Skeletal muscle tissue (tissue), 4 donors: ENCODE measurements around the gene BABAM2. TPM values are rescaled to one million over a fixed set of nuclear protein-coding genes. Genes with fewer than 3 reads are reported as not detected.
"Not testable (repeated sequence)": the region's sequence is repeated elsewhere in the genome, so short reads cannot be mapped to it uniquely, and the experiment has no call there.

Source experiments
- H3K27ac ChIP-seq: one replicate; pipeline ENCODE4 v1.7.0; 2013; ENCODE audit warnings: mild to moderate bottlenecking, low read depth, low read length, inconsistent platforms
- H3K27me3 ChIP-seq, 3 donors: one replicate each; pipeline ENCODE4 v1.7.0; 2013; ENCODE audit warnings: low read length in 3 of 3; ENCODE audit not compliant: control insufficient read depth in 3 of 3, insufficient read depth in 3 of 3
- H3K36me3 ChIP-seq, 3 donors: one replicate each; pipeline ENCODE4 v1.7.0; 2013; ENCODE audit warnings: low read length in 3 of 3; ENCODE audit not compliant: control insufficient read depth in 3 of 3, insufficient read depth in 3 of 3
- H3K4me1 ChIP-seq, 3 donors: one replicate each; pipeline ENCODE4 v1.7.0; 2013; ENCODE audit warnings: low read length in 3 of 3, mild to moderate bottlenecking in 3 of 3; ENCODE audit not compliant: control insufficient read depth in 3 of 3, insufficient read depth in 3 of 3
- H3K4me3 ChIP-seq, 3 donors: one replicate each; pipeline ENCODE4 v1.7.0; 2013; ENCODE audit warnings: low read length in 3 of 3
- H3K9ac ChIP-seq, 3 donors: one replicate each; pipeline ENCODE4 v1.7.0; 2013; ENCODE audit warnings: low read length in 3 of 3, mild to moderate bottlenecking in 3 of 3, moderate library complexity in 2 of 3, low read depth in 1 of 3
- H3K9me3 ChIP-seq, 3 donors: one replicate each; pipeline ENCODE4 v1.7.0; 2013; ENCODE audit warnings: low read length in 3 of 3; ENCODE audit not compliant: control insufficient read depth in 3 of 3
- total RNA-seq: library from RNA; depleted of rRNA; stranded (reverse); fragments of >200 nt; gene quantifications from one replicate; pipeline ENCODE4 v1.2.3, GENCODE V29; 2014
- donor health status: Osteomylitis.

The BABAM2 gene
- total RNA-seq, 1 donor from 2014 or later: 24.0 TPM

- Histone ChIP-seq H3K4me3 (no peak overlapping the region), H3K4me1 (peaks cover 32 to 41% (median 40%) of the 10 kb centered on the region in 3 donors), H3K9me3 (no peaks in the 10 kb centered on the region), H3K27ac (no peak overlapping the region), H3K9ac (peak overlapping the region in 1 of 3 donors; percentile 21), H3K27me3 (no peaks in the 10 kb centered on the region), H3K36me3 (peaks cover 0 to 2% (median 0%) of the 10 kb centered on the region in 3 donors)
Measured at GRCh38 chr2:28325173-28325566, 434.6 kb downstream of the BABAM2 start.

GRCh38 chr2:28325567-28326468, 435.3 kb downstream of the BABAM2 start:
- Histone ChIP-seq H3K27ac (no peak overlapping the region), H3K9ac (peak overlapping the region in 1 of 3 donors; percentile 21), H3K9me3 (no peaks in the 10 kb centered on the region), H3K27me3 (no peaks in the 10 kb centered on the region), H3K4me1 (peaks cover 26 to 36% (median 35%) of the 10 kb centered on the region in 3 donors), H3K36me3 (peaks cover 0 to 2% (median 0%) of the 10 kb centered on the region in 3 donors), H3K4me3 (no peak overlapping the region)

DNA sequence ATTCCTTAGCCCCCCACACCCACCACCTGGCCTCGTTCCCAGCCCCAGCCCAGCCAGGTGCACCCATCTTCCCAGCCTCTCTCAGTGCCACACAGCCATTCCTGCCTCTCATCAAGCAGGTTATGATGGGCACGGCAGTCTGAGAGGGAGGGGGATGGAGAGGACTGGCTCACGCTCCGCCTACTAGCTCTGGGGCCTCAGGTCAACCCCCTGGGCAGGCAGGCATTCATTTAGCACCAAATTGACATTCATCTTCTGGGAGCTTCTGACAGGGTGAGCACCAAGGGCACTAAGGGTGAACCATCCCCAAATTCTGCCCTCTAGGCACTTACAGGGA, 435.9 kb downstream of the BABAM2 start:
- Histone ChIP-seq H3K27me3 (no peaks in the 10 kb centered on the region), H3K4me1 (peaks cover 26 to 36% (median 32%) of the 10 kb centered on the region in 3 donors), H3K4me3 (no peak overlapping the region), H3K9me3 (no peaks in the 10 kb centered on the region), H3K36me3 (peaks cover 0 to 2% (median 0%) of the 10 kb centered on the region in 3 donors), H3K9ac (no peak overlapping the region), H3K27ac (no peak overlapping the region)

DNA sequence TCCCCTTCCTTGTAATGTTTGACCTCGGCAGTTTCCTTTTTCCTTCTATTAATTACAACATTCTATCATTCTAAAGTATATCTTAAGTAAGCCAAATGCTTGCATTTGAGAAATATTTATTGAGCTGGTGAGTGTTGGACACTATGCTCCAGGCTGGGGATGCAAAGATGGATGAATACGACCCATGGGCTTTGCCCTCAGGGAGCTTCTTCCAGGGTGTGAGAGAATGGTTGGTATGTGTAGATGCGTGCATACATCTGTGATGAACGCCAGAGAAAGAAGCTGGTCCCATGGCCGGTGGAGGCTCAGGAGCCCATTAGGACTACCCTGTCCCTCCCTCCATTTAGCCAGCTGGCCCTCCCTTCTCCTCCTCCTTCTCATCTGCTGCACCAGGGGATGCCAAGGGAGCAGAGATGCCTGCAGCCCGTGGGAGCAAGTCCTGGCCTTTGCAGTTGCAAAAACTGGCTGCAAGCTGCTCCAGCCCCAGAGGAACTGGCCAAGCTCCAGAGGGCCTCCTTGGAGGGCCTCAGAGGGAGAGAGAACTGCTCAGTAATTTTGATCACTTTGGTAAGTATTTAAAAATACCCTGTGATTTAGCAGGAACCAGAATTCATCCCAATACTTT, 436.5 kb downstream of the BABAM2 start:
- Histone ChIP-seq H3K4me1 (peaks cover 26 to 36% (median 32%) of the 10 kb centered on the region in 3 donors), H3K36me3 (peaks cover 0 to 2% (median 0%) of the 10 kb centered on the region in 3 donors), H3K27ac (peak overlapping the region; percentile 52), H3K4me3 (no peak overlapping the region), H3K27me3 (no peaks in the 10 kb centered on the region), H3K9ac (no peak overlapping the region), H3K9me3 (no peaks in the 10 kb centered on the region)

GRCh38 chr2:28327581-28327955, 437.0 kb downstream of the BABAM2 start:
- H3K9me3 ChIP-seq: no peaks in the 10 kb centered on the region
- no peak overlapping the region for H3K9ac ChIP-seq
- H3K4me1 ChIP-seq: peaks cover 29 to 37% (median 33%) of the 10 kb centered on the region in 3 donors
- H3K4me3 ChIP-seq: no peak overlapping the region
- H3K27ac ChIP-seq: peak overlapping the region; percentile 52
- peaks cover 0 to 2% (median 0%) of the 10 kb centered on the region in 3 donors for H3K36me3 ChIP-seq
- H3K27me3 ChIP-seq: no peaks in the 10 kb centered on the region

DNA sequence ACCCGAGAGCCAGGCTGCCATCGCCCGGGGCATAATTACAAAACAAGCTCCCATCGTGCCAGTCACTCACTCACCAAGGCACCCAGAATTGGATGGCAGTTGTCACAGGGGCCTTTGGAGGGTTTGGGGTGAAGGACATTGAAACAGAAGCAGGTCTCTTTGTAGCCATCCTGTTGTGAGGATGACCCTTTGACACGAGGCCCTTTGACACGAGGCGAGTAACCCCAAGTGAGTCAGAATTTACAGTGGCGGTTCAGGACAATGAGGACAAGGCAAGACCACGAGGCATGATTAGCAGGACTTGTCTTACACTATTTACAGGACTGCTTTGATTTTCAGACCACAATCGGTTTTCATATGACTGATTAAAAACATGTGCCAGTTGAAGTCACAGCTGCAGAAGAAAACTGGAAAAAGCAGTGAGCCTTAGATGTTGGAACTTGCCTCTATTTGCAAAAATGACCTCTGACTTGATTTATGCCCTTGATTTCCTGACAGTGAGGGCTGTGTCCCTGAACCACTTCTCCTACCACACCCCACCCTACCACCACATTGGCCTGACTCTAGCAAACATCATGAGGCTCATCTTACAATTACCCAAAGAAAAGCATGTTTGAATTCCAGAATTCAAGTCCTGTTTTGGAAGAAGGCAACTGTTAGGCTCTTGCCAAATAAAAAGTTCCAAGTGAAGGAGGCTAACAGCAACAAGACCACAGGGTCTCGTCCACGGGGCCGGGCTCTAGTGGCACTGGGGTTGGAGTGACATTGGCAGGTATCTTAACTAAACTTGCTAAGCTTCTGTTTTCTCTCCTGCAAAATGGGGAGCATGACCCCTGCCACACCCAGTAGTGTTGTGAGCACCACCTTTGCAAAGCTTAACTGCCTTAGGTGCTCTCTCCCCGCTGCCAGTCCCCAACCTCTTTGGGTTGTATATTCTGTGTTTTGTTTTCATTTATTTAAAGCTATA, 437.7 kb downstream of the BABAM2 start:
- Histone ChIP-seq H3K27me3 (no peaks in the 10 kb centered on the region), H3K9ac (no peak overlapping the region), H3K27ac (peak overlapping the region; percentile 52), H3K9me3 (no peaks in the 10 kb centered on the region), H3K4me1 (peaks cover 29 to 37% (median 33%) of the 10 kb centered on the region in 3 donors), H3K4me3 (no peak overlapping the region), H3K36me3 (peaks cover 0 to 2% (median 0%) of the 10 kb centered on the region in 3 donors)

GRCh38 chr2:28329184-28329583, 438.7 kb downstream of the BABAM2 start:
- Histone ChIP-seq H3K27ac (no peak overlapping the region), H3K9me3 (no peaks in the 10 kb centered on the region), H3K36me3 (peaks cover 0 to 2% (median 0%) of the 10 kb centered on the region in 3 donors), H3K4me3 (no peak overlapping the region), H3K9ac (no peak overlapping the region), H3K27me3 (no peaks in the 10 kb centered on the region), H3K4me1 (peaks cover 35 to 39% (median 38%) of the 10 kb centered on the region in 3 donors)

DNA sequence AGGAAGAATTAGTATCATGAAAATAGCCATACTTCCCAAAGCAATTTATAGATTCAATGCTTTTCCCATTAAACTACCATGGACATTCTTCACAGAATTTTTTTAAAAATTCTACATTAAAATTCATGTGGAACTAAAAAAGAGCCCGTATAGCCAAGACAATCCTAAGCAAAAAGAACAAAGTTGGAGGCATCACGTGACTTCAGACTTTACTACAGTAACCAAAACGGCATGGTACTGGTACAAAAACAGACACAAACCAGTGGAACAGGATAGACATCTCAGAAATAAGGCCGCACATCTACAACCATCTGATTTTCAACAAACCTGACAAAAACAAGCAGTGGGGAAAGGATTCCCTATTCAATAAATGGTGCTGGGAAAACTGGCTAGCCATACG, 440.2 kb downstream of the BABAM2 start:
- H3K4me1 ChIP-seq: peaks cover 46 to 51% (median 46%) of the 10 kb centered on the region in 3 donors
- not testable (repeated sequence) for H3K9me3 ChIP-seq, H3K4me3 ChIP-seq, H3K9ac ChIP-seq, H3K27me3 ChIP-seq, H3K36me3 ChIP-seq, H3K27ac ChIP-seq

DNA sequence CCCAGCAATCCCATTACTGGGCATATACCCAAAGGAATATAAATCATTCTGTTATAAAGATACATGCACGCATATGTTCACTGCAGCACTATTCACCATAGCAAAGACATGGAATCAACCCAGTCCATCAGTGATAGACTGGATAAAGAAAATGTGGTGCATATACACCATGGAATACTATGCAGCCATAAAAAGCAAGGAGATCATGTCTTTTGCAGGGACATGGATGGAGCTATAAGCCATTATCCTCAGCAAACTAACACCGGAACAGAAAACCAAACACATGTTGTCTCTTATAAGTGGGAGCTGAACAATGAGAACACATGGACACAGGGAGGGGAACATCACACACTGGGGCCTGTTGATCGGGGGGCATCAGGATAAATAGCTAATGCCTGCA, 441.3 kb downstream of the BABAM2 start:
- not testable (repeated sequence) for H3K9ac ChIP-seq, H3K27me3 ChIP-seq, H3K36me3 ChIP-seq, H3K4me3 ChIP-seq, H3K9me3 ChIP-seq
- Histone ChIP-seq H3K27ac (peak overlapping the region; percentile 98), H3K4me1 (peaks cover 49 to 54% (median 50%) of the 10 kb centered on the region in 3 donors)
